Neural cell (in vitro differentiated cells): Measurements from ENCODE around the gene HOXA7. TPM values are rescaled to one million over a fixed set of nuclear protein-coding genes. Genes with fewer than 3 reads are reported as not detected.

Experiments
- H2AFZ ChIP-seq: fragments of 200-600, 300-800 bp; sonication (generic), shearing (Covaris generic); 2 replicates; pipeline ENCODE4 v1.6.0; 2014; ENCODE audit warnings: low read depth, mild to moderate bottlenecking, antibody characterized with exemption, low read length, moderate library complexity
- H3F3A ChIP-seq: fragments of 200-600 bp; shearing (Covaris generic); 2 replicates; pipeline ENCODE4 v1.6.1; 2016; ENCODE audit warnings: mild to moderate bottlenecking, moderate library complexity, mixed read lengths, antibody characterized with exemption, low read length; ENCODE audit not compliant: insufficient read depth, poor library complexity, severe bottlenecking
- H3K27ac ChIP-seq: fragments of 200-600, 300-800 bp; sonication (generic), shearing (Covaris generic); 2 replicates; pipeline ENCODE4 v1.5.1; 2014; ENCODE audit warnings: mild to moderate bottlenecking, low read length, moderate library complexity
- H3K27me3 ChIP-seq: fragments of 300-800, 200-600 bp; sonication (generic), shearing (Covaris generic); 2 replicates; pipeline ENCODE4 v1.6.0; 2014; ENCODE audit warnings: mild to moderate bottlenecking, low read depth, low read length, moderate library complexity; ENCODE audit not compliant: insufficient read depth
- H3K36me3 ChIP-seq: fragments of 300-800, 200-600 bp; sonication (generic), shearing (Covaris generic); 2 replicates; pipeline ENCODE4 v1.5.1; 2014; ENCODE audit warnings: mild to moderate bottlenecking, antibody characterized with exemption, low read length, moderate library complexity; ENCODE audit not compliant: insufficient read depth
- H3K4me2 ChIP-seq: fragments of 300-800, 200-600 bp; sonication (generic), shearing (Covaris generic); 2 replicates; pipeline ENCODE4 v1.6.0; 2014; ENCODE audit warnings: mild to moderate bottlenecking, low read length
- H3K4me3 ChIP-seq: fragments of 300-800, 200-600 bp; sonication (generic), shearing (Covaris generic); 2 replicates; pipeline ENCODE4 v1.5.1; 2014; ENCODE audit warnings: mild to moderate bottlenecking, low read length, moderate library complexity
- H3K79me2 ChIP-seq: fragments of 200-600 bp; shearing (Covaris generic); replicated peaks from 2 replicates; pipeline ENCODE4 v1.6.0; 2014; ENCODE audit warnings: mild to moderate bottlenecking, low read length, moderate library complexity; ENCODE audit not compliant: insufficient read depth
- H3K9ac ChIP-seq: fragments of 300-800, 200-600 bp; sonication (generic), shearing (Covaris generic); 2 replicates; pipeline ENCODE4 v1.6.1; 2016; ENCODE audit warnings: mild to moderate bottlenecking, low read length, mixed read lengths
- H3K9me2 ChIP-seq: fragments of 200-600 bp; shearing (Covaris generic); 2 replicates; pipeline ENCODE4 v1.6.1; 2016; ENCODE audit warnings: mild to moderate bottlenecking, low read length, mixed read lengths; ENCODE audit not compliant: insufficient read depth
- H3K9me3 ChIP-seq: fragments of 200-600, 300-800 bp; sonication (generic), shearing (Covaris generic); 2 replicates; pipeline ENCODE4 v1.6.1; 2016; ENCODE audit warnings: mild to moderate bottlenecking, mixed run types, low read length, moderate library complexity, mixed read lengths
- H4K20me1 ChIP-seq: fragments of 200-600 bp; shearing (Covaris generic); 2 replicates; pipeline ENCODE4 v1.6.1; 2016; ENCODE audit warnings: mild to moderate bottlenecking, mixed run types; ENCODE audit not compliant: insufficient read depth
- CTCF ChIP-seq: fragments of 450-650 bp; IDR thresholded peaks from 2 replicates; pipeline ENCODE4 v1.5.1; 2014; ENCODE audit warnings: antibody characterized with exemption, mild to moderate bottlenecking, moderate library complexity; ENCODE audit not compliant: poor library complexity, severe bottlenecking
- EP300 ChIP-seq: fragments of 450-650 bp; conservative IDR thresholded peaks from 2 replicates; pipeline ENCODE4 v1.6.1; 2014; ENCODE audit warnings: antibody characterized with exemption, mild to moderate bottlenecking, moderate library complexity; ENCODE audit not compliant: poor library complexity, severe bottlenecking
- EZH2 ChIP-seq: fragments of 200-600, 300-800 bp; shearing (Covaris generic), sonication (generic); IDR thresholded peaks from 2 replicates; pipeline ENCODE4 v1.6.1; 2014; ENCODE audit warnings: antibody characterized with exemption, low read length, borderline replicate concordance, mild to moderate bottlenecking; ENCODE audit not compliant: insufficient read depth, poor library complexity, severe bottlenecking
- MXI1 ChIP-seq: fragments of 450-650 bp; conservative IDR thresholded peaks from 2 replicates; pipeline ENCODE4 v1.6.1; 2014; ENCODE audit warnings: antibody characterized with exemption, mild to moderate bottlenecking; ENCODE audit not compliant: poor library complexity, severe bottlenecking
- RAD21 ChIP-seq: fragments of 450-650 bp; conservative IDR thresholded peaks from 2 replicates; pipeline ENCODE4 v1.6.1; 2014; ENCODE audit warnings: antibody characterized with exemption, mild to moderate bottlenecking, moderate library complexity
- REST ChIP-seq: IDR thresholded peaks from 2 replicates; pipeline ENCODE4 v1.6.1; 2012; ENCODE audit warnings: borderline replicate concordance
- SMC3 ChIP-seq: fragments of 450-650 bp; conservative IDR thresholded peaks from 2 replicates; pipeline ENCODE4 v1.6.1; 2014; ENCODE audit warnings: antibody characterized with exemption, mild to moderate bottlenecking, moderate library complexity; ENCODE audit not compliant: poor library complexity
- TAF1 ChIP-seq: IDR thresholded peaks from 2 replicates; pipeline ENCODE4 v1.6.1; 2012; ENCODE audit warnings: low read depth
- polyA plus RNA-seq: library from polyadenylated mRNA; depleted of rRNA; stranded (reverse); fragments of >200 nt; gene quantifications from 2 replicates; pipeline ENCODE4 v1.2.3, GENCODE V29; 2014

HOXA7 gene
- polyA plus RNA-seq, 1 donor from 2014 or later, result not detected

- H3F3A ChIP-seq, result no peaks in the 10 kb centered on the region
Measured at GRCh38 chr7:27119412-27119911, 37.0 kb downstream of the HOXA7 start.

GRCh38 chr7:27118580-27118979 is 37.9 kb downstream of the HOXA7 start:
- Histone ChIP-seq H2AFZ (no peak overlapping the region), H3K4me2 (no peak overlapping the region), H3K27ac (no peak overlapping the region), H3K4me3 (no peak overlapping the region), H3K27me3 (peaks cover 96% of the 10 kb centered on the region), H3K79me2 (no peaks in the 10 kb centered on the region), H3F3A (no peaks in the 10 kb centered on the region), H3K9ac (no peak overlapping the region), H3K9me3 (no peaks in the 10 kb centered on the region), H3K9me2 (no peaks in the 10 kb centered on the region), H3K36me3 (no peaks in the 10 kb centered on the region), H4K20me1 (no peaks in the 10 kb centered on the region)
- TF ChIP-seq SMC3, result no peak
- no peak for TF ChIP-seq EP300
- TF ChIP-seq EZH2, result no peak
- TF ChIP-seq MXI1, result no peak
- TF ChIP-seq REST, result no peak
- no peak for TF ChIP-seq TAF1
- no peak for TF ChIP-seq CTCF

More at GRCh38 chr7:27119412-27119911, 37.0 kb downstream of the HOXA7 start:
- H3K79me2 ChIP-seq, result no peaks in the 10 kb centered on the region
- H3K9me3 ChIP-seq, result peaks cover 4% of the 10 kb centered on the region
- H3K4me2 ChIP-seq, result no peak overlapping the region
- no peak overlapping the region for H3K4me3 ChIP-seq
- H3K36me3 ChIP-seq, result no peaks in the 10 kb centered on the region
- TF ChIP-seq RAD21 (no peak), CTCF (no peak), EP300 (no peak), EZH2 (no peak), REST (no peak)
- no peak overlapping the region for H3K27ac ChIP-seq
- H4K20me1 ChIP-seq, result no peaks in the 10 kb centered on the region
- peaks cover 99% of the 10 kb centered on the region for H3K27me3 ChIP-seq
- no peak overlapping the region for H2AFZ ChIP-seq
- no peak overlapping the region for H3K9ac ChIP-seq
- no peaks in the 10 kb centered on the region for H3K9me2 ChIP-seq
